Activated CD4-positive, alpha-beta T cell treated with anti-CD3 and anti-CD28 coated beads for 4 hours (primary cell): ENCODE results near the gene POLQ.
"Not testable (repeated sequence)": the region's sequence is repeated elsewhere in the genome, so short reads cannot be mapped to it uniquely, and the experiment has no call there.

ENCODE experiments used
- DNase-seq, 2 donors: peaks; one replicate each; pipeline ENCODE4 v3.0.0-alpha.2; 2020

The POLQ gene

GRCh38 chr3:121545574-121546455, at the start of gene POLQ:
Gene POLQ, minus strand, starts transcription at chr3:121545988. Its CDS starts 111 bp downstream, at chr3:121545877.
- DNase-seq: peak; percentile 82 to 84

- no peak for DNase-seq
Observed at GRCh38 chr3:121594850-121595249, 49.1 kb upstream of the POLQ start.

DNA sequence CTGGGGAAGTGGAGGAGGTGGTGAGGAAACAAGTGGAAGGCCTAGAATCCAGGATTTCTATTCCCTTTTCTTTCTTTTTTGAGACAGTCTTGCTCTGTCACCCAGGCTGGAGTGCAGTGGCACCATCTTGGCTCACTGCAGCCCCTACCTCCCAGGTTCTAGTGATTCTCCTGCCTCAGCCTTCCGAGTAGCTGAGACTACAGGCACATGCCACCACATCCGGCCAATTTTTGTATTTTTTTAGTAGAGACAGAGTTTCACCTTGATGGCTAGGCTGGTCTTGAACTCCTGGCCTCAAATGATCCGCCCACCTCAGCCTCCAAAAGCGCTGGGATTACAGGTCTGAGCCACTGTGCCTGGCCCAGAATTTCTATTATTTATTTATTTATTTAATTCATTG, 48.0 kb upstream of the POLQ start:
- not testable (repeated sequence) for DNase-seq

DNA sequence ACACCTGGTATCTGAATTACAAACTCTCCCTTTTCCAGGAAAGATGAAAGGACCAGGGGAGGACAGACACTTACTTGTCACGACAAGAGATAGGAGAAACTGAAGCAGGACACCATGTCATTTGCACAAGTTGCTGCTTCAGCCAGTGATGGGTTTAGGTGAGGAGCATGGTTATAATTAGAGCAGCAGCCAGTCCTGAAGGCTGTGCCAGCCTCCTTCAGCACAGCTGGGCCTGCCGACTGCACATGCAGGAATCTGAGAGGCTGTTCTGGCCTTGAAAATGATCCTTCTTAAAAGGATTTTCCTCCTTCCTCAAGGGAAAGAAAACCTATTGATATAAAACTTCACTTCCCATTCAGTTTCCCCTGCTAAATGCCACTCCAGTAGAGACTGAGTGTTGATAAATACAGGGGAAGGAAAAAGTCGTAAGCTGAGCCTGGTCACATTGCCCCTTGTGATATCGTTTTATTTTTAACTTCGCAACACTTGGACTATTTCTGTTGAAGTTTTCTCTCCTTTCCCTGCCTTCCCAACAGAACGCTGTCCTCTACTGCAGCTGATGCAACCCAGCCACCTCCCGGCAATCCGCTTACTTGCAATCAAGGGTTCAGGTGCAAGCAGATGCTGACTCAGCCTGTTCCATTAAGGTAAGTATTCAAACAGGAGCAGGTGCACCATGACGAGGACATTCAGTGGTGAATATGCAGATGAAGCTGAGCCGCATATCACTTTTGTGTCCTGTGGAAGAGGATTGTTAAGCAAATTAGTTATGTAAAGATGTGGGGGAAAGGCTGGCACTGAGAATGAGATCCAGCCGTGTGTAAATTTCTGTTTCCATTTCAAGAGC, 47.3 kb upstream of the POLQ start, which contains the start of gene FBXO40:
Gene FBXO40 (plus strand): TSS at position 524 of the 847 bp plus-strand sequence. CDS start 27,197 bp downstream, outside the sequence.
- DNase-seq: no peak

- no peak for DNase-seq
Observed at GRCh38 chr3:121584418-121584817, 38.6 kb upstream of the POLQ start.

GRCh38 chr3:121581691-121582090, 35.9 kb upstream of the POLQ start:
- DNase-seq: no peak

DNA sequence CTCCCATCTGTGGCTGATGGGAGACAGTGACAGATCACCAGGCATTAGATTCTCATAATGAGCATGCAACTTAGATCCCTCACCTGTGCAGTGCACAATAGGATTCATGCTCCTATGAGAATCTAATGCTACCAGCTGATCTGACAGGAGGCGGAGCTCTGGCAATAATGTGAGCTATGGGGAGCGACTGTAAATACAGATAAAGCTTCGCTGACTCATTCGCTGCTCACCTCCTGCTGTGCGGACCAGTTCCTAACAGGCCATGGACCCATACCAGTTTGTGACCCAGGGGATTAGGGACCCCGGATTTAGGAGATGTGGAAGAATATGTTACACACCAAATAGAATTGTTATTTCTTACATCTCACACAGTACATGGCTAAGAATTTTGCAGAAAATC, 28.7 kb upstream of the POLQ start:
- DNase-seq: no peak

GRCh38 chr3:121567649-121568048, 21.9 kb upstream of the POLQ start, which contains the start of gene ARGFX:
Gene ARGFX, plus strand, starts transcription at chr3:121567949. Its CDS starts 2,765 bp downstream, at chr3:121570714.
- DNase-seq: no peak

- DNase-seq: no peak
Observed at GRCh38 chr3:121566773-121567172, 21.0 kb upstream of the POLQ start.

DNA sequence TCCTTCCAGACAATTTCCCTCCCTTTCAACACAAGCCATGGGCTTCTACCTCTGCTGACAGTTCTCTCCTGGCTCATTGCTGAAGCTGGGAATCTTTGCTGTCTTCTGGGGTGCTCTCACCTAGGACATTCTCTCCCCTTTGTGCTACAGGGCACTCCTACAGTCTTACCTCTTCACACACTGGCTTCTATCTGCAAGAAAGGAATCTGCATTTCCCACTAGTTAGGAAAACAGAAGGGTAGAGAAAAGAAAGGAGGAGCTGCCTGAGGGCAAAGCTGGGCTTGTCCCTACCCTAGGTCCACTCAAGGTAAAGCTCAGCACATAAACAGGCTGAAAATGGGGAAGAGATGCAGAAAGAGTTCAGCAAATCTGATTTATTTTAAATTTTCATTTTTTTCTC, 16.4 kb upstream of the POLQ start:
- DNase-seq: no peak

DNA sequence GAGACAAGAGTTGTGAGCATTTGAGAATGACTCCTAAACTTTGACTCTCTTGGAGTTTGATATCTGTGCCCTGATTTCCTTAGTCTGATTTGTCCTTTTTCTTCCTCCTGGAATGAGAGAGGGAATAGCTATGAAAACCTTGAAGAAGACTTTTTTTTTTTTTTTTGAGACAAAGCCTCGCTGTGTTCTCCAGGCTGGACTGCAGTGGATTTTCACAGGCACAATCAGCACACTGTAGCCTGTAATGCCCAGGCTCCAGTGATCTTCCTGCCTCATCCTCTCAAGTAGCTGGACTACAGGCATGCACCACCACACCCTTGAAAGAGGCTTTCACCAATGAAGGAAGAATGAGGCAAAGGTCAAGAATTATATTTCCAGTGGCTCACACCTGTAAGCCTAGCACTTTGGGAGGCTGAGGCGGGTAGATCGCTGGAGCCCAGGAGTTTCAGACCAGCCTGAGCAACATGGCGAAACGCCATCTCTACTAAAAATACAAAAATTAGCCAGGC, 11.7 kb upstream of the POLQ start:
- no peak for DNase-seq

DNA sequence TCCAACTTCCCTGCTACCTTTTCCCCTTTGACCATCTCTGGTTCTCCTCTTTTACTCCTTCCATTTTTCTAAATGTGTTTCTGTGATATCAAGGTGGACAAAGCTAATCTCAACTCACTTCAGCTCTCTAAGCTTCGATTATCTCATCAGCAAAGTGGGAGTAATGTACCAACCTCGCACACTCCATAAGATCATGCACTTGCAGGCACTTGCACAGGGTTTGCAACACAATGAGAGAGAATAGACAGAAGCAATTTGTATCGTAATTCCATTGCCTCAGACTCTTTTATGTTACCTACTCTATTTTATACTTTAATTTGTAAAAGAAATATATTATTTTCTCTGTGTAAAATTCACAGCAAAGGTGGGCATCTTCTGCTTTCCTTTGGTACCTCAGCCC, 7.0 kb upstream of the POLQ start:
- DNase-seq: no peak

- no peak for DNase-seq
Observed at GRCh38 chr3:121552379-121552778, 6.6 kb upstream of the POLQ start.

DNA sequence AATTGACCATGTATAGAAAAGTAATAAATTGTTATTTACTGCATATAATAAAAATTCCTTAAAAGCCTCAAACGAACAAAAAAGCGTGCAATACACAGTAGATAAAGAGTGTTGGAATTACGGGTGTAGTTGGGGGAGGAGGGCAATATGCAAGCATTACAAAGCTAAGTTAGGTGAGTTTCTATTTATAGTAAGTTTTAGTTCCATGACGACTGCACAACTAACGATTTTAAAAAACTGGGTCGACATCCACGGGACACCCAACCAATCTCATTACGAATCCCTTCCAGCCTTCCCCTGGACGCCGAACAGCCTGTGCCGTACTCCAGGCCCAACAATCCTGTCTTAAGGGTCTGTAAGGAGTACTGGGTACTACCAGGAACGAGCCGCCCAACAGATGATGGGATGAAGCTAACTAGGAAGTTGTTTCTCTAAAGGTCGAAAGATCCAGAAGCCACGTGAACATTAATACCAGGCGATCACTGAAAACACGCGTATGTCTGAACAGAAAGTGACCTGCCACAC, 677 bp downstream of the POLQ start:
- DNase-seq: no peak

GRCh38 chr3:121542924-121543323, 2.9 kb downstream of the POLQ start:
- no peak for DNase-seq

- DNase-seq: no peak
Observed at GRCh38 chr3:121531269-121531668, 14.5 kb downstream of the POLQ start.

DNA sequence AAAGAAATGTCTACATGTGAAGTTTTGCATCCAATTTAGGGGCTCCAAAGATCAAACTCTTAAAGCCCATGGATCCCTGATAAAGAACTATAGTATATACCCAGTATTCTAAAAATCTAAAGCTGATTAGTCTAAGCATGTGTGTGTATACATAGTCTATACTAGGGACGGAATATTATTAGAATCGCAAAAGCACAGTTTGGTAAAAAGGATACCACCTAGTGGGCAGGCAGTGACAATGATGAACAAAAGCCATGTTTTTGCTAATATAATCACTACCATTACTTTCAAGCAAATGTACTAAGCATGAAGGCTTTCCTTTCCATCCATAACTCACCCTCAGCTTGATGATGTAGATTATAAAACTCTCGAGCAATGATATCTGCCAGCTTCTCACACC, 16.5 kb downstream of the POLQ start:
- no peak for DNase-seq

GRCh38 chr3:121520510-121520909, 25.3 kb downstream of the POLQ start:
- DNase-seq: no peak

GRCh38 chr3:121517953-121518655, 27.7 kb downstream of the POLQ start:
- DNase-seq: no peak

DNA sequence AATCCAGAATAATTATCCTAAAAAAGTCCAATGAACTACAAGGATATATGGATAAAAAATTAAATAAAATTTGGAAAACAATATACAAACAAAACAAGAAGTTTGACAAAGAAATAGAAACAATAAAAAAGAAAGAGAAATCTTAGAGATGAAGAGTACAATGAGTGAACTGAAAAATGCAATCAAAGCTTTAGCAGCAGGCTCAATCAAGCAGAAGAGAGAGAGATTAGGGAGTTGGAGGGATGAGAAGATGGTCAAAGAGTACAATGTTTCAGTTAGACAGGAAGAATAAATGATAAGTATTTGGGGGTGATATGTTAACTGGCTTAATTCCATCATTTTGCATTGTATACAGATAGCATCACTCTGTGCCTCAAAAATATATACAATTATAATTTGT, 29.9 kb downstream of the POLQ start:
- DNase-seq: no peak

DNA sequence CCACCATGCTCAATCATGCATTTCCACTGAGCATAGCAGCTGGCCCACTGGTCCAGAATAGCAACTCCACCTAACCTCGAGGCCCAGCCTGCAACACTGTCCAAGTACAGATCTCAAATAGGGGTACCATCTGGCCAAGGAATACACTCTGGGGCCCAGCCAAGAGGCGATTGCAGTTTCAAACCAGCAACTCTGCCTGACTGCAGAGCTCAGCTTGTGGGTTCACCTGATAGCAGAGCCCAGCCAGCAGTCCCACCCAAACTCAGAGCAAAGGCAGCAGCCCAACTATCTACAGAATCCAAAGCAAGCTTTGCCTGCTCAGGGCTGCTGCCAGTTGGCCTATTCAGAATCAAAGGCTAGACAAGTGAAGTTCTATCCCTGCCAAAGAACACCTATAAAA, 30.5 kb downstream of the POLQ start:
- no peak for DNase-seq

DNA sequence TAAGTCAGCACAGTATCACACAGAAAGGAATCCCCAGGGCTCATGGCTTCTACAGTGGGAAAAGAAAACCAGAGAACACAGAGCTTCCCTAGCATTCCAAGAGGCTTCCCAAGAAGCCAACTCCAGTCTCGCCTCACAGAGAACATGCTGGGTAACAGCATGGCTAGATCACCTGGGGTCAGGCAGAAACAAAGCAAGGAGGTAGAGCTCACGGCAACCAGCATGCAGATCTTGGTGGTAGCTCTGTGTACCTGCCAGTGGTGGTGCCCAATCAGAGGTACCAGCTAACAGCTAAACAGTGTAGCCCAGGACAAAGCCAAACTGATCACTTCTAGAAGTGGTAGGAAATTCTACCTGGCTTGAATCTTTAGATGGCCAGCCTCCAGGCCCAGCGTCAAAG, 31.3 kb downstream of the POLQ start:
- no peak for DNase-seq

DNA sequence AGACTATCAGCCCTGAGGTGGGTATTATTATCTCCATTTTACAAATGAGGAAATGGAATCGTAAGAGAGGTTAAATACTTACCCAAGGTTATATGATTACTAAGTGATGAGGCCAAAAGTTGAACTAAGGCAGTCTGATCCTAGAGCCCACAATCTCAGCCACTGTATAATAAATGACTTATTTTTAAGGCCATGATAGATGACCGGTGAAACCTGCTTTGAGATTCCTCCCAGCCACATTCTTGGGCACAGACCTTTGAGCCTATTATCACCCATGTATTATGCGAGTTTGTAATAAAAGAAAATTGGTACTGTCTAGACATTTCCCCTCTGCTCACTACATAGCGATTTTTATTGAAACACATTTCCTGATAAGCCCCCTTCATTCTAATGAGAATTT, 37.4 kb downstream of the POLQ start:
- no peak for DNase-seq
